Motor neuron (in vitro differentiated cells): Measurements from ENCODE around the gene TMEM63C. TPM values are rescaled to one million over a fixed set of nuclear protein-coding genes. Genes with fewer than 3 reads are reported as not detected.
A peak's percentile ranks its signal among the peaks of the same experiment; 100 is the strongest.

Experiments
- ATAC-seq, 8 experiments: fragments of 200-7000 bp; cut with Tn5 transposase; replicated peaks in 6 of 8; 2 replicates each; pipeline ENCODE4 v1.8.0; 2021; ENCODE audit warnings: mild to moderate bottlenecking in 8 of 8, moderate library complexity in 8 of 8
- H3K27ac ChIP-seq, 2 donors: fragments of 250-450 bp; sonication (Bioruptor Pico); 2 replicates each; pipeline ENCODE4 v1.9.0; 2021; ENCODE audit warnings: antibody characterized with exemption in 2 of 2, mild to moderate bottlenecking in 2 of 2, moderate library complexity in 1 of 2
- H3K4me1 ChIP-seq, 2 donors: fragments of 250-450 bp; sonication (Bioruptor Pico); replicated peaks in 1 of 2; 2 replicates each; pipeline ENCODE4 v1.6.1; 2021; ENCODE audit warnings: antibody characterized with exemption in 2 of 2, mild to moderate bottlenecking in 2 of 2, moderate library complexity in 1 of 2
- H3K4me3 ChIP-seq, 5 donors: fragments of 250-450 bp; sonication (Bioruptor Pico); 2 replicates each; pipeline ENCODE4 v1.9.0; 2021; ENCODE audit warnings: antibody characterized with exemption in 5 of 5, mild to moderate bottlenecking in 5 of 5, moderate library complexity in 4 of 5
- WGBS, 10 experiments: fragments of 450-650 bp; shearing (Covaris generic); methylation state at CpG; one replicate each; pipeline ENCODE4 v1.0.0; 2022; 5-methylcytosine and 5-hydroxymethylcytosine counted together
- in situ Hi-C, 9 experiments: fragments of 400-800 bp; cut with MboI; loops; one replicate each; pipeline ENCODE4 v1.15.0; 2021; ENCODE audit warnings: low sequenced_read_pairs in 9 of 9, low pct_unique_long_range_greater_than_20kb in 2 of 9; ENCODE audit not compliant: unreplicated experiment in 9 of 9
- total RNA-seq, 8 experiments: library from RNA; unstranded; fragments of 300-600 nt; gene quantifications; 2 replicates each; pipeline versions ENCODE4 v1.2.3 to v1.2.4, GENCODE V29; 2022

The TMEM63C gene
- total RNA-seq, 8 experiments from 2014 or later: 0.10 to 18.8 (median 6.9) TPM

GRCh38 chr14:77306851-77307496 lies 125.4 kb downstream of the TMEM63C start:
- 0 to 60% (median 35%) methylated on average over 1 to 3 of the region's 3 CpGs; no CpG with 5 or more reads in 4 of the 10 experiments for WGBS, 10 experiments
- peak in 2 of 8 experiments; percentile 3 to 33 for ATAC-seq
- H3K27ac ChIP-seq: peak overlapping the region; percentile 52 to 80
- H3K4me3 ChIP-seq: no peak overlapping the region
- H3K4me1 ChIP-seq: peaks cover 10 to 22% of the 10 kb centered on the region in 2 donors
- in situ Hi-C loops: loop anchor here in 3 of 9 experiments (25.0 kb wide), 3 partner anchors 170 to 445 kb away; partner anchors contain the start of gene ZDHHC22 (in 2 of the 3)

Other genes starting within 250 kb of the TMEM63C start
- 10 to 100 TPM; 15.9 to 68.1 (median 40.4) TPM for gene IRF2BPL, start 153.1 kb upstream of the TMEM63C start, total RNA-seq
- 10 to 100 TPM in 7 of 8 experiments, 1 to 10 TPM in 1; 9.0 to 30.6 (median 16.2) TPM for gene CIPC, start 83.5 kb upstream of the TMEM63C start, total RNA-seq
- 10 to 100 TPM in 3 of 8 experiments, 1 to 10 TPM in 2, under 1 TPM in 3; 0.13 to 23.7 (median 8.8) TPM for gene ZDHHC22, start 40.0 kb upstream of the TMEM63C start, total RNA-seq
- gene NGB, start 89.4 kb downstream of the TMEM63C start, total RNA-seq: under 1 TPM in 7 of 8 experiments, not detected in 1; 0.09 to 0.85 (median 0.35) TPM
- gene POMT2, start 139.1 kb downstream of the TMEM63C start, total RNA-seq: 10 to 100 TPM; 11.6 to 44.1 (median 19.6) TPM
- 10 to 100 TPM; 15.5 to 41.0 (median 27.7) TPM for gene GSTZ1, start 139.2 kb downstream of the TMEM63C start, total RNA-seq
- 10 to 100 TPM; 14.8 to 24.0 (median 21.8) TPM for gene TMED8, start 195.3 kb downstream of the TMEM63C start, total RNA-seq
- gene SAMD15, start 195.6 kb downstream of the TMEM63C start, total RNA-seq: 10 to 100 TPM in 1 of 8 experiments, 1 to 10 TPM in 7; 1.2 to 12.8 (median 3.4) TPM
- gene NOXRED1, start 241.7 kb downstream of the TMEM63C start, total RNA-seq: 1 to 10 TPM in 2 of 8 experiments, under 1 TPM in 6; 0.33 to 3.0 (median 0.73) TPM